Measurements from ENCODE around the gene SH3BP2. TPM values are rescaled to one million over a fixed set of nuclear protein-coding genes. Genes with fewer than 3 reads are reported as not detected.
"Not testable (repeated sequence)": the region's sequence is repeated elsewhere in the genome, so short reads cannot be mapped to it uniquely, and the experiment has no call there.

Gene SH3BP2
- polyA plus RNA-seq, 1 of the 3 experiments (the other 2 are of a cell fraction): 25.2 TPM

GRCh38 chr4:2768921-2769336, 24.0 kb upstream of the SH3BP2 start (continued):
- TF ChIP-seq ZBTB33 (IDR thresholded peaks at IDR 0.05; ENCODE audit: borderline replicate concordance, low read depth) (no peak), JUND (IDR thresholded peaks at IDR 0.05) (no peak)

GRCh38 chr4:2771264-2771663, 21.6 kb upstream of the SH3BP2 start:
- ChIA-PET POLR2A (no interaction called here), CTCF (no interaction called here)
- Histone ChIP-seq H4K20me1 (ENCODE audit: insufficient read depth) (no peaks in the 10 kb centered on the region), H3K9ac (no peak overlapping the region), H3K9me2 (no peaks in the 10 kb centered on the region), H3K4me2 (no peak overlapping the region), H2AFZ (ENCODE audit: low read depth) (no peak overlapping the region), H3K4me3 (ENCODE audit: low read depth in 2 of 2, low read length in 1 of 2) (no peak overlapping the region), H3F3A (replicated peaks; ENCODE audit: insufficient read depth) (no peaks in the 10 kb centered on the region), H3K27ac (ENCODE audit: low read depth in 2 of 2, low read length in 1 of 2) (no peak overlapping the region), H3K27me3 (ENCODE audit: insufficient read depth) (no peaks in the 10 kb centered on the region), H3K36me3 (replicated peaks in 1 of 2; ENCODE audit: control insufficient read depth in 1 of 2, insufficient read depth in 2 of 2, low read length in 1 of 2) (no peaks in the 10 kb centered on the region), H3K9me3 (no peaks in the 10 kb centered on the region), H3K79me2 (ENCODE audit: insufficient read depth) (no peaks in the 10 kb centered on the region), H3K4me1 (ENCODE audit: control insufficient read depth in 1 of 2, insufficient read depth in 2 of 2, low read depth in 1 of 2, low read length in 1 of 2) (peaks cover 0 to 22% of the 10 kb centered on the region in 2 experiments; a peak in 1 of 4 replicates)
- 70% methylated on average over 3 of the region's 3 CpGs for WGBS (ENCODE audit: low lambda C conversion rate)
- no peak for DNase-seq
- TF ChIP-seq CTCF (IDR thresholded peaks at IDR 0.05) (no peak), EZH2phosphoT487 (IDR thresholded peaks at IDR 0.05; ENCODE audit: borderline replicate concordance, low read depth) (no peak), POLR2AphosphoS5 (IDR thresholded peaks at IDR 0.05; ENCODE audit: low read depth, low read length) (no peak), FOXM1 (IDR thresholded peaks at IDR 0.05; ENCODE audit: low read depth) (no peak), MAX (IDR thresholded peaks at IDR 0.05; ENCODE audit: low read depth) (no peak), GATA2 (CRISPR knock-in tag; IDR thresholded peaks at IDR 0.05) (no peak), TEAD4 (IDR thresholded peaks at IDR 0.05; ENCODE audit: borderline replicate concordance, insufficient read depth) (no peak), RXRA (IDR thresholded peaks at IDR 0.05; ENCODE audit: borderline replicate concordance, low read depth) (no peak), NFIC (IDR thresholded peaks at IDR 0.05; ENCODE audit: borderline replicate concordance) (no peak), USF2 (IDR thresholded peaks at IDR 0.05; ENCODE audit: borderline replicate concordance, low read depth, low read length) (no peak), YY1 (IDR thresholded peaks at IDR 0.05; ENCODE audit: low read depth) (no peak), SIN3A (IDR thresholded peaks at IDR 0.05; ENCODE audit: borderline replicate concordance, low read depth, low read length) (no peak), FOXJ3 (CRISPR knock-in tag; IDR thresholded peaks at IDR 0.05) (no peak), RAD21 (IDR thresholded peaks at IDR 0.05; ENCODE audit: low read length) (no peak), GABPA (IDR thresholded peaks at IDR 0.05; ENCODE audit: low read depth) (no peak), MEF2A (IDR thresholded peaks at IDR 0.05; ENCODE audit: borderline replicate concordance, low read depth) (no peak), REST (IDR thresholded peaks at IDR 0.05; ENCODE audit: low read depth, low read length) (no peak)

GRCh38 chr4:2780643-2781042, 12.2 kb upstream of the SH3BP2 start:
- H3K27me3 ChIP-seq (ENCODE audit: insufficient read depth); H3K4me1 ChIP-seq (ENCODE audit: control insufficient read depth in 1 of 2, insufficient read depth in 2 of 2, low read depth in 1 of 2, low read length in 1 of 2); POLR2A ChIA-PET; H3F3A ChIP-seq (replicated peaks; ENCODE audit: insufficient read depth); H3K9me2 ChIP-seq; H4K20me1 ChIP-seq (ENCODE audit: insufficient read depth); H3K79me2 ChIP-seq (ENCODE audit: insufficient read depth); H3K27ac ChIP-seq (ENCODE audit: low read depth in 2 of 2, low read length in 1 of 2); H3K4me3 ChIP-seq (ENCODE audit: low read depth in 2 of 2, low read length in 1 of 2); H2AFZ ChIP-seq (ENCODE audit: low read depth); H3K4me2 ChIP-seq; DNase-seq; H3K9ac ChIP-seq; H3K9me3 ChIP-seq; H3K36me3 ChIP-seq (replicated peaks in 1 of 2; ENCODE audit: control insufficient read depth in 1 of 2, insufficient read depth in 2 of 2, low read length in 1 of 2): not testable (repeated sequence)
- CTCF ChIA-PET: interaction anchor here (0.7 kb wide), 1 partner anchor 10 kb away, joined by 3 read pairs; no protein-coding TSS in a partner anchor
- WGBS (ENCODE audit: low lambda C conversion rate): 94% methylated on average over 5 of the region's 5 CpGs

All from SK-N-SH (cell line).